Measurements from ENCODE around the gene ETS2.

ETS2 gene

GRCh38 chr21:38777531-38777930 lies 28.2 kb upstream of the ETS2 start:
- DNase-seq (ENCODE audit: low read depth in 2 of 2), result no peak

- no peak for DNase-seq (ENCODE audit: low read depth in 2 of 2)
Measured at GRCh38 chr21:38780879-38781278, 24.9 kb upstream of the ETS2 start.

GRCh38 chr21:38784458-38785266 lies 21.1 kb upstream of the ETS2 start:
- no peak for DNase-seq (ENCODE audit: low read depth in 2 of 2)

- no peak for DNase-seq (ENCODE audit: low read depth in 2 of 2)
Measured at GRCh38 chr21:38785483-38785882, 20.2 kb upstream of the ETS2 start.

GRCh38 chr21:38787016-38787415 lies 18.7 kb upstream of the ETS2 start:
- no peak for DNase-seq (ENCODE audit: low read depth in 2 of 2)

- no peak for DNase-seq (ENCODE audit: low read depth in 2 of 2)
Measured at GRCh38 chr21:38787461-38788274, 18.1 kb upstream of the ETS2 start.

- DNase-seq (ENCODE audit: low read depth in 2 of 2), result no peak
Measured at GRCh38 chr21:38788275-38788905, 17.3 kb upstream of the ETS2 start.

GRCh38 chr21:38789275-38789674 lies 16.5 kb upstream of the ETS2 start:
- no peak for DNase-seq (ENCODE audit: low read depth in 2 of 2)

GRCh38 chr21:38790059-38790458 lies 15.7 kb upstream of the ETS2 start:
- no peak for DNase-seq (ENCODE audit: low read depth in 2 of 2)

- no peak for DNase-seq (ENCODE audit: low read depth in 2 of 2)
Measured at GRCh38 chr21:38790961-38791360, 14.8 kb upstream of the ETS2 start.

- no peak for DNase-seq (ENCODE audit: low read depth in 2 of 2)
Measured at GRCh38 chr21:38792676-38793459, 12.9 kb upstream of the ETS2 start.

- no peak for DNase-seq (ENCODE audit: low read depth in 2 of 2)
Measured at GRCh38 chr21:38793926-38794713, 11.6 kb upstream of the ETS2 start.

GRCh38 chr21:38794978-38795377 lies 10.8 kb upstream of the ETS2 start:
- DNase-seq (ENCODE audit: low read depth in 2 of 2), result no peak

GRCh38 chr21:38795475-38795874 lies 10.3 kb upstream of the ETS2 start:
- DNase-seq (ENCODE audit: low read depth in 2 of 2), result no peak

- no peak for DNase-seq (ENCODE audit: low read depth in 2 of 2)
Measured at GRCh38 chr21:38796424-38796823, 9.3 kb upstream of the ETS2 start.

- DNase-seq (ENCODE audit: low read depth in 2 of 2), result no peak
Measured at GRCh38 chr21:38797470-38797869, 8.3 kb upstream of the ETS2 start.

- DNase-seq (ENCODE audit: low read depth in 2 of 2), result no peak
Measured at GRCh38 chr21:38798081-38798480, 7.6 kb upstream of the ETS2 start.

GRCh38 chr21:38798481-38798882 lies 7.2 kb upstream of the ETS2 start:
- peak; percentile 18 to 23 for DNase-seq (ENCODE audit: low read depth in 2 of 2)

- DNase-seq (ENCODE audit: low read depth in 2 of 2), result no peak
Measured at GRCh38 chr21:38800046-38800758, 5.5 kb upstream of the ETS2 start.

Measured in stimulated activated CD4-positive, alpha-beta T cell treated with anti-CD3 and anti-CD28 coated beads, Interleukin-4, amount 100 ng/mL, for 48 hours (primary cell).